ENCODE data around the gene NOX4. TPM values are rescaled to one million over a fixed set of nuclear protein-coding genes. Genes with fewer than 3 reads are reported as not detected.

The NOX4 gene
- total and polyA plus RNA-seq, 9 of the 15 experiments (the other 6 are each of a cell fraction or from before 2014, with no cell fraction given): not detected

DNA sequence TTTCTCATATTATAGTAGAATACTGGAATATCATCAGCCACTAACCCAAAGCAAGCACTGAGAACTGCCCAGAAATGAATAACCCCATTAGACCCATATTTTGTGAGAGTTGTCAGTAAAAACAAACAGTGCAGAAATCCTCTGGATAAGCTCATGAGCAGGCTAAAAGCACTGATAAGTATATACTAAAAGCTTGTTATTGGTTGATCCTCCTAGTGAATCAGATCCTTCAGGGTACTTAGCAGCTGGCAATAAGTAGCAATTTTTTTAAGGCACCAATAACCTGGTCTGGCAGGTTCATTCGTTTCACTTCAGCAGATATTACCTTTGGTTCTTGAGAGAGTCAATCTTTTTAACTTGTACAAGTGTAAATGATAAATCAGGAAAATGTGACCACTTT lies 1.2 kb downstream of the NOX4 start (continued):
- TF ChIP-seq POU5F1 (IDR thresholded peaks at IDR 0.05; ENCODE audit: borderline replicate concordance, low read depth, low read length, partially characterized antibody) (no peak), PTTG1 (tag; IDR thresholded peaks at IDR 0.05; ENCODE audit: low read depth) (no peak)

DNA sequence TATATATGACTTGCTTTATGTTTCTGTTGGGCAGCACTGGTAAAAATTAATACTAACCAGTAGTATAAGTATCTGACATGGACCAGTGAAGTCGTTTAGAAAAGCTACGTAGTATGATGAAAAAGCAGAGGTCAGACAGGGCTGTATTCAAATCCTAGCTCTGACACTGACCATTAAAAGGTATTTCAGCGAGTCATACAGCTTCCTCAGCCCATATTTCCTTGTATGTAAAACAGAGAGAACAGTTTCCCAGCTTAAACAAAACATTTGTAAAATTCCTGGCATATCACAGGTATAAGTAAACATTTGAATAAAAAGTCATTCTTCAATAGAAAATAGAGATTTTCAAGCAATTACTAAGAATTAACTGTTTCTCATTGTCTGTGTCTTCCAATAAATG lies 4.2 kb downstream of the NOX4 start:
- 0% methylated on average over 3 of the region's 3 CpGs for WGBS (ENCODE audit: insufficient coverage, low coverage, missing lambda C conversion rate)
- no peaks in the 10 kb centered on the region for H3K9me1 ChIP-seq (ENCODE audit: control insufficient read depth, insufficient read depth, low read length)
- DNase-seq (ENCODE audit: extremely low read depth in 1 of 4, low spot score in 3 of 4) (no peak), ATAC-seq (no peak), FAIRE-seq (no peak)
- no peak overlapping the region for H3K9ac ChIP-seq (ENCODE audit: insufficient read depth in 1 of 2, low read depth in 2 of 2, low read length in 2 of 2)
- CTCF ChIA-PET (ENCODE audit: low intra/inter-chr PET ratio): no interaction called here
- no peak overlapping the region for H2AFZ ChIP-seq (ENCODE audit: low read depth, low read length)
- H3K79me2 ChIP-seq (ENCODE audit: control insufficient read depth, insufficient read depth, low read length): no peaks in the 10 kb centered on the region
- H3K4me1 ChIP-seq (replicated peaks in 1 of 2; ENCODE audit: control insufficient read depth in 2 of 2, insufficient read depth in 2 of 2, low read length in 2 of 2): no peaks in the 10 kb centered on the region
- no peaks in the 10 kb centered on the region for H4K20me1 ChIP-seq (replicated peaks; ENCODE audit: control insufficient read depth, insufficient read depth, low read length)
- no peak overlapping the region for H3K27ac ChIP-seq (ENCODE audit: extremely low read depth, low read depth, low read length)
- POLR2A ChIA-PET: no interaction called here
- no peak overlapping the region for H3K4me2 ChIP-seq (ENCODE audit: insufficient read depth, low read length)
- H3K4me3 ChIP-seq: no peak overlapping the region
- no peaks in the 10 kb centered on the region for H3K36me3 ChIP-seq (ENCODE audit: control insufficient read depth, insufficient read depth, low read length)
- in situ Hi-C loops (cut with MboI): no loop called here
- no peaks in the 10 kb centered on the region for H3K9me3 ChIP-seq (replicated peaks; ENCODE audit: control insufficient read depth, insufficient read depth, low read depth, low read length)
- no peaks in the 10 kb centered on the region for H3K27me3 ChIP-seq (ENCODE audit: control insufficient read depth in 2 of 2, insufficient read depth in 2 of 2, low read length in 2 of 2)
- intact Hi-C loops (cut with micrococcal nuclease): no loop called here
- BruUV-seq (replicated peaks): no TSS peak
- TF ChIP-seq, protein P1, sequence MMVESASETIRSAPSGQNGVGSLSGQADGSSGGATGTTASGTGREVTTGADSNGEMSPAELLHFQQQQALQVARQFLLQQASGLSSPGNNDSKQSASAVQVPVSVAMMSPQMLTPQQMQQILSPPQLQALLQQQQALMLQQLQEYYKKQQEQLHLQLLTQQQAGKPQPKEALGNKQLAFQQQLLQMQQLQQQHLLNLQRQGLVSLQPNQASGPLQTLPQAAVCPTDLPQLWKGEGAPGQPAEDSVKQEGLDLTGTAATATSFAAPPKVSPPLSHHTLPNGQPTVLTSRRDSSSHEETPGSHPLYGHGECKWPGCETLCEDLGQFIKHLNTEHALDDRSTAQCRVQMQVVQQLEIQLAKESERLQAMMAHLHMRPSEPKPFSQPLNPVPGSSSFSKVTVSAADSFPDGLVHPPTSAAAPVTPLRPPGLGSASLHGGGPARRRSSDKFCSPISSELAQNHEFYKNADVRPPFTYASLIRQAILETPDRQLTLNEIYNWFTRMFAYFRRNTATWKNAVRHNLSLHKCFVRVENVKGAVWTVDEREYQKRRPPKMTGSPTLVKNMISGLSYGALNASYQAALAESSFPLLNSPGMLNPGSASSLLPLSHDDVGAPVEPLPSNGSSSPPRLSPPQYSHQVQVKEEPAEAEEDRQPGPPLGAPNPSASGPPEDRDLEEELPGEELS (CRISPR knock-in tag; IDR thresholded peaks at IDR 0.05; ENCODE audit: borderline replicate concordance): no peak
- TF ChIP-seq ZNF24 (IDR thresholded peaks at IDR 0.05): no peak
- no peak for TF ChIP-seq ZKSCAN1 (IDR thresholded peaks at IDR 0.05; ENCODE audit: low read depth, low read length)
- no peak for TF ChIP-seq HMG20B (CRISPR knock-in tag; IDR thresholded peaks at IDR 0.05)
- TF ChIP-seq RAD21 (CRISPR knock-in tag; conservative IDR thresholded peaks at IDR 0.05 in 1 of 2, IDR thresholded peaks at IDR 0.05 in 1 of 2): no peak
- TF ChIP-seq, protein P2, sequence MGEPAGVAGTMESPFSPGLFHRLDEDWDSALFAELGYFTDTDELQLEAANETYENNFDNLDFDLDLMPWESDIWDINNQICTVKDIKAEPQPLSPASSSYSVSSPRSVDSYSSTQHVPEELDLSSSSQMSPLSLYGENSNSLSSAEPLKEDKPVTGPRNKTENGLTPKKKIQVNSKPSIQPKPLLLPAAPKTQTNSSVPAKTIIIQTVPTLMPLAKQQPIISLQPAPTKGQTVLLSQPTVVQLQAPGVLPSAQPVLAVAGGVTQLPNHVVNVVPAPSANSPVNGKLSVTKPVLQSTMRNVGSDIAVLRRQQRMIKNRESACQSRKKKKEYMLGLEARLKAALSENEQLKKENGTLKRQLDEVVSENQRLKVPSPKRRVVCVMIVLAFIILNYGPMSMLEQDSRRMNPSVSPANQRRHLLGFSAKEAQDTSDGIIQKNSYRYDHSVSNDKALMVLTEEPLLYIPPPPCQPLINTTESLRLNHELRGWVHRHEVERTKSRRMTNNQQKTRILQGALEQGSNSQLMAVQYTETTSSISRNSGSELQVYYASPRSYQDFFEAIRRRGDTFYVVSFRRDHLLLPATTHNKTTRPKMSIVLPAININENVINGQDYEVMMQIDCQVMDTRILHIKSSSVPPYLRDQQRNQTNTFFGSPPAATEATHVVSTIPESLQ (CRISPR knock-in tag; IDR thresholded peaks at IDR 0.05): no peak
- TF ChIP-seq ZBTB7A (IDR thresholded peaks at IDR 0.05; ENCODE audit: borderline replicate concordance, control insufficient read depth, low read depth, low read length): no peak
- TF ChIP-seq WHSC1 (IDR thresholded peaks at IDR 0.05; ENCODE audit: low read length): no peak
- TF ChIP-seq, protein P3, sequence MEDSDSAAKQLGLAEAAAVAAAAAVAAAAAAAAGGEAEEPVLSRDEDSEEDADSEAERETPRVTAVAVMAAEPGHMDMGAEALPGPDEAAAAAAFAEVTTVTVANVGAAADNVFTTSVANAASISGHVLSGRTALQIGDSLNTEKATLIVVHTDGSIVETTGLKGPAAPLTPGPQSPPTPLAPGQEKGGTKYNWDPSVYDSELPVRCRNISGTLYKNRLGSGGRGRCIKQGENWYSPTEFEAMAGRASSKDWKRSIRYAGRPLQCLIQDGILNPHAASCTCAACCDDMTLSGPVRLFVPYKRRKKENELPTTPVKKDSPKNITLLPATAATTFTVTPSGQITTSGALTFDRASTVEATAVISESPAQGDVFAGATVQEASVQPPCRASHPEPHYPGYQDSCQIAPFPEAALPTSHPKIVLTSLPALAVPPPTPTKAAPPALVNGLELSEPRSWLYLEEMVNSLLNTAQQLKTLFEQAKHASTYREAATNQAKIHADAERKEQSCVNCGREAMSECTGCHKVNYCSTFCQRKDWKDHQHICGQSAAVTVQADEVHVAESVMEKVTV (CRISPR knock-in tag; IDR thresholded peaks at IDR 0.05): no peak
- TF ChIP-seq HDAC6 (IDR thresholded peaks at IDR 0.05; ENCODE audit: low read depth, low read length): no peak
- TF ChIP-seq, protein P4, sequence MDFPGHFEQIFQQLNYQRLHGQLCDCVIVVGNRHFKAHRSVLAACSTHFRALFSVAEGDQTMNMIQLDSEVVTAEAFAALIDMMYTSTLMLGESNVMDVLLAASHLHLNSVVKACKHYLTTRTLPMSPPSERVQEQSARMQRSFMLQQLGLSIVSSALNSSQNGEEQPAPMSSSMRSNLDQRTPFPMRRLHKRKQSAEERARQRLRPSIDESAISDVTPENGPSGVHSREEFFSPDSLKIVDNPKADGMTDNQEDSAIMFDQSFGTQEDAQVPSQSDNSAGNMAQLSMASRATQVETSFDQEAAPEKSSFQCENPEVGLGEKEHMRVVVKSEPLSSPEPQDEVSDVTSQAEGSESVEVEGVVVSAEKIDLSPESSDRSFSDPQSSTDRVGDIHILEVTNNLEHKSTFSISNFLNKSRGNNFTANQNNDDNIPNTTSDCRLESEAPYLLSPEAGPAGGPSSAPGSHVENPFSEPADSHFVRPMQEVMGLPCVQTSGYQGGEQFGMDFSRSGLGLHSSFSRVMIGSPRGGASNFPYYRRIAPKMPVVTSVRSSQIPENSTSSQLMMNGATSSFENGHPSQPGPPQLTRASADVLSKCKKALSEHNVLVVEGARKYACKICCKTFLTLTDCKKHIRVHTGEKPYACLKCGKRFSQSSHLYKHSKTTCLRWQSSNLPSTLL (IDR thresholded peaks at IDR 0.05): no peak
- TF ChIP-seq KLF13 (tag; IDR thresholded peaks at IDR 0.05; ENCODE audit: borderline replicate concordance, low read depth): no peak

Data from K562 (cell line).